Effector memory CD4-positive, alpha-beta T cell (primary cell): Measurements from ENCODE around the gene TRPC4.
"Not testable (repeated sequence)": the region's sequence is repeated elsewhere in the genome, so short reads cannot be mapped to it uniquely, and the experiment has no call there.

Experiments used
- DNase-seq, 3 donors: peaks; one replicate each; pipeline ENCODE4 v3.0.0-alpha.2; 2020
- H3K27ac ChIP-seq: 2 replicates; pipeline ENCODE4 v1.7.0; 2013; ENCODE audit warnings: mild to moderate bottlenecking, low read length, moderate library complexity; ENCODE audit not compliant: insufficient read depth, poor library complexity, severe bottlenecking
- H3K27me3 ChIP-seq: replicated peaks from 2 replicates; pipeline ENCODE4 v1.7.0; 2013; ENCODE audit warnings: mild to moderate bottlenecking, low read length; ENCODE audit not compliant: insufficient read depth, control insufficient read depth, poor library complexity, severe bottlenecking
- H3K36me3 ChIP-seq: 2 replicates; pipeline ENCODE4 v1.7.0; 2013; ENCODE audit warnings: mild to moderate bottlenecking, low read length, moderate library complexity; ENCODE audit not compliant: control insufficient read depth, insufficient read depth
- H3K4me1 ChIP-seq: 2 replicates; pipeline ENCODE4 v1.7.0; 2013; ENCODE audit warnings: low read length, mild to moderate bottlenecking; ENCODE audit not compliant: control insufficient read depth, insufficient read depth, poor library complexity, severe bottlenecking
- H3K4me3 ChIP-seq: 2 replicates; pipeline ENCODE4 v1.7.0; 2013; ENCODE audit warnings: low read length, low read depth, mild to moderate bottlenecking; ENCODE audit not compliant: insufficient read depth, poor library complexity, severe bottlenecking
- H3K9me3 ChIP-seq: 2 replicates; pipeline ENCODE4 v1.7.0; 2013; ENCODE audit warnings: mild to moderate bottlenecking, low read length, moderate library complexity; ENCODE audit not compliant: control insufficient read depth

The TRPC4 gene

DNA sequence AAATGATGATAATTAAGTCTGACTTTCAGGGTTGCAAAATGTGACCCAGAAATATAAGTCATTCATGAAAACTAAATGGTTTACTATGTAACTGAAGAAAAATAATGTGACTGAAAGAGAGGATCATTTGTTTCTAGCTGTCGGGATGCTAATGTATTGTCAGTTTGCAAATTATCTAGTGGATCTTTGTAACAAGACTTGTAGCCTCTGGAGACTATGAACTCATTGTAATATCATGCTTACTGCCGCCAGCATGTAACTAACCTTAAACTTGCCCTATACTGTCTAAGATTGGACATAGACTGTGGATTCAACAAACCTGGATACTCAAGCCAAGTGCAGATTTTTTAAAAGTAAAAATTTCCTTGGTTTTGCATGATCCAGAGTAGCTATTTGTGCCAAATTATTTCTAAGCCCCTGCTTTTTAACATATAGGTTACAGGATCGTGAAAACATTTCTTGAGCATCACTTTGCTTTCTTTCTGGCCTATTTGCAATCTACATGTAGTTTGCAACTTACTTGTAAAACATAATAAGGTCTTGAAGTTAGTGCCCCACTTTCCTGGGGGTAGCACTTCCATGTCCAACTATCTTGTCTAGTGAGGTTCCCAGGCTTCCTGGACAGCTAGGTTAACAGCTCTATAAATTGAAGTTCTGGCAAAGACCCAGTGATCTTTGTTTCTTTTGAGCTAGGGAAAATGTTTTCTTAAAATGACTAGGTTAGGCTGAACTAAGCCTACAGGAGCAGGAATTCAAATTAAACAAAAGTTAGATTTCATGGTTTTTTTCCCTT is 267.7 kb downstream of the TRPC4 start:
- Histone ChIP-seq H3K36me3 (no peaks in the 10 kb centered on the region), H3K27me3 (no peaks in the 10 kb centered on the region), H3K9me3 (no peaks in the 10 kb centered on the region)

DNA sequence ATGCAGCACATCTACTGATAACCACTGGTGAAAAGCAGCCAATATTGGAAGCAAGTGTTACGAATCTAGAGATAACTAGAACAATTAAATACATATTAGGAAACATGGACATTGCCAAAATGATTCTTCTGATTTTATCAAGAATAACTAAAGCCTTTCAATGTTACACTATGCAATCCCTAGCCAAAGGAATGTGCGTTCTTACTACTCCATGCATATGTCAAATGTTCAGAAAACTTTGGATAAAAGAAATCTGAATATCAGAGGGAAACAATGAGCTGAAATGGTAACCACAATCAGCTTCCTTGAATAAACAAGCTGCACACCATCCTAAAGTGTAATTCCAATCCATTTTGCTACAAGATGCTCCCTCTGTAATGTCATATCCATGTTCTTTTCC is 270.1 kb downstream of the TRPC4 start:
- no peaks in the 10 kb centered on the region for H3K36me3 ChIP-seq
- no peak overlapping the region for H3K27ac ChIP-seq
- no peaks in the 10 kb centered on the region for H3K4me1 ChIP-seq
- no peak overlapping the region for H3K4me3 ChIP-seq
- no peaks in the 10 kb centered on the region for H3K27me3 ChIP-seq
- no peak for DNase-seq
- H3K9me3 ChIP-seq = no peaks in the 10 kb centered on the region

More for the DNA sequence above, 267.7 kb downstream of the TRPC4 start:
- Histone ChIP-seq H3K27ac (no peak overlapping the region), H3K4me1 (no peaks in the 10 kb centered on the region), H3K4me3 (no peak overlapping the region)
- DNase-seq = no peak

DNA sequence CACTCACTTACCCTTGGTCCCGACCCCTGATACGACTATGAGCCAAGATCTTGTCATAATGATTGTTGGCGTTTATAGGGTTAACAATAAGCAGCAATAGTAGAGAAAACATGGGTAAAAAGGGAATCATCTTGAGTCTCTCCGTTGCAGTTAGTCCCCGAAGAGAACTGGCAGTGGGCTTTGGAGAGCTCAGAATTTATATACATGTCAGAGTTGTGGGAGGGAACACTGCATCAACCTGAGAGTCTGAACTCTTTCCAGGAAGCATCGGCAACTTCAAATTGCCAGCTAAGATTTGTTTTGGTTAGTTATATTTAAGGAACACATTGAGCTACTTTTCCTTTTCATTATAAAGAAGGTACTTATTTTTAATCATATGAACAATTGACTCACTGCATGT is 271.0 kb downstream of the TRPC4 start, which contains the start of gene POSTN:
POSTN (minus strand) TSS at position 172 of the 400 bp plus-strand sequence; CDS start at position 130, 42 bp downstream.
- Histone ChIP-seq H3K36me3 (no peaks in the 10 kb centered on the region), H3K27me3 (no peaks in the 10 kb centered on the region), H3K27ac (no peak within 1 kb of the TSS), H3K9me3 (no peaks in the 10 kb centered on the region), H3K4me3 (no peak within 1 kb of the TSS), H3K4me1 (no peaks in the 10 kb centered on the region)
- DNase-seq = no peak

DNA sequence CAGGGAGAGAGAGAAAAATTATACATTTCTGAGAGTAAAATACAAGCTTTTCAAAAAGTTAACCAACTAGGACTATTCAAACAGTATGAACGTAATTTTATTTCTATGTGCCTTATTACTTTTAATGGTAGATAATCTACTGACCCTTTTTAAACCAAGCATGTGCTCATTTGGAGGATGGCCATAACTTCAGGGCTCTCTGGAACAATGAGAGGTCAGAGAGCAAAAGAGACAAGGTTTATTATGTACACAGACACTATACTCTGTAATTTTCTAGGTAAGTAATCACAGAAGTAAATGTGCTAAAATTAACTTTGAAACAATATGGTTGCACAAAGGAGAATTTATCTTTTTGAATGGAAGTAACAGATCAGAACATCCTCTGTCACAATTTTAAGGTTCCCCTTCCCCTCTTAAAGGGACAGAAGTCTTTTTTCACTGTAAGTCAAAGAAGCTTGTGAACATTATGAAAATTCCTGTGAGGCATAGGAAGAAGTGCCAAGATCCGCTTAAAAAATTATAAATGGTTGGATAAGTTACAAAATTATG is 272.0 kb downstream of the TRPC4 start:
- no peak for DNase-seq
- H3K4me1 ChIP-seq = no peaks in the 10 kb centered on the region
- H3K36me3 ChIP-seq = no peaks in the 10 kb centered on the region
- H3K4me3 ChIP-seq = no peak overlapping the region
- no peaks in the 10 kb centered on the region for H3K27me3 ChIP-seq
- H3K27ac ChIP-seq = no peak overlapping the region
- no peaks in the 10 kb centered on the region for H3K9me3 ChIP-seq

DNA sequence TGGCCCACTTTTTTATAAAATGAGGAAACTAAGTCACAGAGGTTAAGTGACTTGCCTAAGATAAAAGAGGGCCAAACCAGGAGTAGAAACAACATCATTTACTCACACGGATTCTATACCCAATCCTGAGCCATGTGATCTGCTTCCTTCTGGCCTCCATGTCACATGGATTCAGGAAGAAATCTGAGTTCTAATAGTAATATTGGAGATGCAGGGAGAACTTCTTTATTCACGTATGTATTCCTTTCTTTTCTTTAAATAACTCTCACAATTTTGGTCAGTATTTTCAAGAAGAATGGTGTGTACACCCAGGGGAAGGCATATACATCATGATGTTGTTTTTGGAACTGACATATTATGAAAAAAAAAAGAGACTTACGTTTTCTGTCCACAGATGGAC is 272.8 kb downstream of the TRPC4 start:
- DNase-seq = no peak
- H3K27ac ChIP-seq = no peak overlapping the region
- no peaks in the 10 kb centered on the region for H3K27me3 ChIP-seq
- H3K4me3 ChIP-seq = no peak overlapping the region
- H3K36me3 ChIP-seq = no peaks in the 10 kb centered on the region
- H3K9me3 ChIP-seq = no peaks in the 10 kb centered on the region
- no peaks in the 10 kb centered on the region for H3K4me1 ChIP-seq

DNA sequence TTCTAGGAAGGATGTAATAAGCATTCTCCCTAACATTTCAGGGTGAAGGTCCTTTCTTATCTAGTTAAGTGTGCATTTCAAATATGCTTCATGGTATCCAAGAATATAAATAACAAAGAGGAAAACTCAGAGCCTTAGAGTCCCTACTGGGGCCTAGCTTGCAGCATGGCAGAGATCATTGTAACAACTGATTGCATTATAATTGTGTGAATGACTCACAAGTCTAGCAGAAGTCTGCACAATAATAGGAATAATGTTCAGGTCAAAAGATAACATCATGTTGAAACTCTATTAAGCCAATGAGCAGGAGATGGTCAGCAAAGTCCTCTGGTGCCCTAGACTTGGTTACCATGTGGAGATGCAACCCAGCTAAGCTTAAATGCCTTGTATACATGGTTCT is 274.4 kb downstream of the TRPC4 start:
- Histone ChIP-seq H3K4me3 (no peak overlapping the region), H3K27me3 (no peaks in the 10 kb centered on the region), H3K27ac (no peak overlapping the region), H3K4me1 (no peaks in the 10 kb centered on the region), H3K36me3 (no peaks in the 10 kb centered on the region), H3K9me3 (no peaks in the 10 kb centered on the region)
- no peak for DNase-seq

DNA sequence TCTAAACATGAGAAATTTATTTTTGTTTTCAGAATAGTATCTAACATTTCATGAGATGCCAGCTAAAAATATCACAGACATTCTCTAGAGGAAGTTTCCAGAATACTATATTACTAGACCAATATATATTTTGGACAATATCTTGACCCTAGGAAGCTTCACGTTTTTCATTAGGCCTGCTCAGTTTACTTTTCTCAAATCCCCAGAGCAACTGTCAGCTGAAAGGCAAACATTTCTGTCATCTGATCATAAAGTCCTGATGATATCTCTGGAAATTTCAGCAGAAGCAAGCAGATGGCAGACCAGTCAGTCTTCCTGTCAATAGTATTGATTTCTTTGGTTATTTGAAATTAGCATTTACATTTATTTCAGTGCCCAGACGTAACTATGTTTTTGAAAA is 275.0 kb downstream of the TRPC4 start:
- Histone ChIP-seq H3K9me3 (no peaks in the 10 kb centered on the region), H3K27me3 (no peaks in the 10 kb centered on the region), H3K27ac (no peak overlapping the region), H3K4me1 (no peaks in the 10 kb centered on the region), H3K36me3 (no peaks in the 10 kb centered on the region), H3K4me3 (no peak overlapping the region)
- no peak for DNase-seq

DNA sequence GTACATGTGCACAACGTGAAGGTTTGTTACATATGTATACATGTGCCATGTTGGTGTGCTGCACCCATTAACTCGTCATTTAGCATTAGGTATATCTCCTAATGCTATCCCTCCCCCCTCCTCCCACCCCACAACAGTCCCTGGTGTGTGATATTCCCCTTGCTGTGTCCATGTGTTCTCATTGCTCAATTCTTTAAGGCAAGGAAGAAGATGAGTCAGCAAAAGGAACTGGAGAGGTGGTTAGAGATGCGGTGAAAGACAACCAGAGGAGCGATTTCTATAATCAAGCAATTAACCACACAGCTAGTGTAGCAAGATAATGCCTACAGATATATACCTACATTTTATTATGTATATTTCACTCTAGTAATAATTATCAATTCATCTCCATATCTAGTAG is 280.2 kb downstream of the TRPC4 start:
- H3K27ac ChIP-seq, H3K4me1 ChIP-seq, H3K4me3 ChIP-seq, H3K36me3 ChIP-seq, H3K27me3 ChIP-seq, H3K9me3 ChIP-seq, DNase-seq: not testable (repeated sequence)

DNA sequence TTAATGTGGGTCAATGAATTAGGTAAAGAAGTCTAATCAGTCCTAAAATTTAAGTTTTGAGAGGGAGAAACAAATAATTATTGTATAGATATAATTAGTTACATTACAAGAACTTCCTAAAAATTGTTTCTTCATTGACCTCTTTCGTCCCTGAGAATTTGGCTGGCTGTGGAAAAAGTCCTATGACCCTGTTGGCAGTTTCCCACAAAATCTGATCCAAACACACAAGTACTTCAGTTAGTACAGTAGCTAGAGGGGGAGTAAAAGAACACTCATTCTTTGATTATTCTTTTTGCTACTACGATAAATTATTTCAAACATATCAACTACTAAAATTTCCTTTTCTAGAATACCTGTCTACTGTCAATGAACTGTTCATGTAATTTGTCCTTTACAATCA is 282.3 kb downstream of the TRPC4 start:
- Histone ChIP-seq H3K27ac (no peak overlapping the region), H3K4me3 (no peak overlapping the region), H3K4me1 (no peaks in the 10 kb centered on the region), H3K27me3 (no peaks in the 10 kb centered on the region), H3K36me3 (no peaks in the 10 kb centered on the region), H3K9me3 (no peaks in the 10 kb centered on the region)
- DNase-seq = no peak
